ENCODE data around the gene SPATA20. TPM values are rescaled to one million over a fixed set of nuclear protein-coding genes. Genes with fewer than 3 reads are reported as not detected.

Gene SPATA20
- total and polyA plus RNA-seq, 2 of the 13 experiments (the other 11 are each of a cell fraction or from before 2014, with no cell fraction given): 36.1 to 64.8 TPM

DNA sequence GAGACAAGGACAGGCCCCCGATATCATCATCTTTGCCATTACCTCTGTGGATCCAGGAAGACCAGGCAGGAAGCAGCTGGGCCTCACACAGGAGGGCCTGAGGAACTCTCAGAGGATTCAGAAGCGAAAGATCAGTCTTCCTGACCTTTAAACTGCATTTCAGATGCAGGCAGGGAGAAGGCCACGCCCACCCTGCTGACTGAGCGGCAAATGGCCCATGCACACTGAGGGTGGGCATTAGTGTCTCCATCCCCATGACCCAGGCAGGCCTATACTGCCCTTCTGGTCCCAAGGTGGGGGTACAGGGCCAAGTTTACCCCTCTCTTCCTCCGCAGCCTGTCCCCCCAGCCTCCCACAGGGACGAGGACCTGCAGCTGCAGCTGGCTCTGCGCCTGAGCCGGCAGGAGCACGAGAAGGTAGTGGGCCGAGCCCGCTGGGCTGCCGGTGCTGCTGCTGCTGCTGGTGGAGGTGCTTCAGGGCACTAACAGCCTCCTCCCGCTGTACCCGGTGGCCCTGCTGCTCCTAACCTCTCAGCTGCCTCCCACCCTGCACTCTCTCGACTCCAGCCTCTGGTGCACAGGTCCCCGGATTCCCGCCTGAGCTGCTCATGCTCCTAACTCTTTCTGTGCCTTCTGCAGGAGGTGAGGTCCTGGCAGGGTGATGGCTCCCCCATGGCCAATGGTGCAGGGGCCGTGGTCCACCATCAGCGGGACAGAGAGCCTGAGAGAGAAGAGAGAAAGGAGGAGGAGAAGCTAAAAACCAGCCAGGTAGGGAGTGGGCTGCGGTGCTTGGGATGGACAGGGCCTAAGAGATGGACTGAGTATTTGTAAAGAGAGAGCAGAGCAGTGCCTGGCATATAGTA lies 8.2 kb upstream of the SPATA20 start (continued):
- TF ChIP-seq, protein P1, sequence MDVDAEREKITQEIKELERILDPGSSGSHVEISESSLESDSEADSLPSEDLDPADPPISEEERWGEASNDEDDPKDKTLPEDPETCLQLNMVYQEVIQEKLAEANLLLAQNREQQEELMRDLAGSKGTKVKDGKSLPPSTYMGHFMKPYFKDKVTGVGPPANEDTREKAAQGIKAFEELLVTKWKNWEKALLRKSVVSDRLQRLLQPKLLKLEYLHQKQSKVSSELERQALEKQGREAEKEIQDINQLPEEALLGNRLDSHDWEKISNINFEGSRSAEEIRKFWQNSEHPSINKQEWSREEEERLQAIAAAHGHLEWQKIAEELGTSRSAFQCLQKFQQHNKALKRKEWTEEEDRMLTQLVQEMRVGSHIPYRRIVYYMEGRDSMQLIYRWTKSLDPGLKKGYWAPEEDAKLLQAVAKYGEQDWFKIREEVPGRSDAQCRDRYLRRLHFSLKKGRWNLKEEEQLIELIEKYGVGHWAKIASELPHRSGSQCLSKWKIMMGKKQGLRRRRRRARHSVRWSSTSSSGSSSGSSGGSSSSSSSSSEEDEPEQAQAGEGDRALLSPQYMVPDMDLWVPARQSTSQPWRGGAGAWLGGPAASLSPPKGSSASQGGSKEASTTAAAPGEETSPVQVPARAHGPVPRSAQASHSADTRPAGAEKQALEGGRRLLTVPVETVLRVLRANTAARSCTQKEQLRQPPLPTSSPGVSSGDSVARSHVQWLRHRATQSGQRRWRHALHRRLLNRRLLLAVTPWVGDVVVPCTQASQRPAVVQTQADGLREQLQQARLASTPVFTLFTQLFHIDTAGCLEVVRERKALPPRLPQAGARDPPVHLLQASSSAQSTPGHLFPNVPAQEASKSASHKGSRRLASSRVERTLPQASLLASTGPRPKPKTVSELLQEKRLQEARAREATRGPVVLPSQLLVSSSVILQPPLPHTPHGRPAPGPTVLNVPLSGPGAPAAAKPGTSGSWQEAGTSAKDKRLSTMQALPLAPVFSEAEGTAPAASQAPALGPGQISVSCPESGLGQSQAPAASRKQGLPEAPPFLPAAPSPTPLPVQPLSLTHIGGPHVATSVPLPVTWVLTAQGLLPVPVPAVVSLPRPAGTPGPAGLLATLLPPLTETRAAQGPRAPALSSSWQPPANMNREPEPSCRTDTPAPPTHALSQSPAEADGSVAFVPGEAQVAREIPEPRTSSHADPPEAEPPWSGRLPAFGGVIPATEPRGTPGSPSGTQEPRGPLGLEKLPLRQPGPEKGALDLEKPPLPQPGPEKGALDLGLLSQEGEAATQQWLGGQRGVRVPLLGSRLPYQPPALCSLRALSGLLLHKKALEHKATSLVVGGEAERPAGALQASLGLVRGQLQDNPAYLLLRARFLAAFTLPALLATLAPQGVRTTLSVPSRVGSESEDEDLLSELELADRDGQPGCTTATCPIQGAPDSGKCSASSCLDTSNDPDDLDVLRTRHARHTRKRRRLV (CRISPR knock-in tag; IDR thresholded peaks at IDR 0.05): no peak
- 0 out of 2 replicates have a peak, but pooled peaks have one; percentile 7 for TF ChIP-seq ZNF383 (CRISPR knock-in tag; IDR thresholded peaks at IDR 0.05; ENCODE audit: borderline replicate concordance)
- no peak for TF ChIP-seq ZFP82 (CRISPR knock-in tag; IDR thresholded peaks at IDR 0.05; ENCODE audit: borderline replicate concordance)
- TF ChIP-seq, protein P2, sequence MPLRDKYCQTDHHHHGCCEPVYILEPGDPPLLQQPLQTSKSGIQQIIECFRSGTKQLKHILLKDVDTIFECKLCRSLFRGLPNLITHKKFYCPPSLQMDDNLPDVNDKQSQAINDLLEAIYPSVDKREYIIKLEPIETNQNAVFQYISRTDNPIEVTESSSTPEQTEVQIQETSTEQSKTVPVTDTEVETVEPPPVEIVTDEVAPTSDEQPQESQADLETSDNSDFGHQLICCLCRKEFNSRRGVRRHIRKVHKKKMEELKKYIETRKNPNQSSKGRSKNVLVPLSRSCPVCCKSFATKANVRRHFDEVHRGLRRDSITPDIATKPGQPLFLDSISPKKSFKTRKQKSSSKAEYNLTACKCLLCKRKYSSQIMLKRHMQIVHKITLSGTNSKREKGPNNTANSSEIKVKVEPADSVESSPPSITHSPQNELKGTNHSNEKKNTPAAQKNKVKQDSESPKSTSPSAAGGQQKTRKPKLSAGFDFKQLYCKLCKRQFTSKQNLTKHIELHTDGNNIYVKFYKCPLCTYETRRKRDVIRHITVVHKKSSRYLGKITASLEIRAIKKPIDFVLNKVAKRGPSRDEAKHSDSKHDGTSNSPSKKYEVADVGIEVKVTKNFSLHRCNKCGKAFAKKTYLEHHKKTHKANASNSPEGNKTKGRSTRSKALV (CRISPR knock-in tag; IDR thresholded peaks at IDR 0.05): no peak
- TF ChIP-seq ZKSCAN8 (CRISPR knock-in tag; IDR thresholded peaks at IDR 0.05; ENCODE audit: borderline replicate concordance): no peak
- TF ChIP-seq NR2F2 (IDR thresholded peaks at IDR 0.05; ENCODE audit: borderline replicate concordance, low read depth): no peak; the same call in 1 of the 2 replicates
- TF ChIP-seq, protein P3, sequence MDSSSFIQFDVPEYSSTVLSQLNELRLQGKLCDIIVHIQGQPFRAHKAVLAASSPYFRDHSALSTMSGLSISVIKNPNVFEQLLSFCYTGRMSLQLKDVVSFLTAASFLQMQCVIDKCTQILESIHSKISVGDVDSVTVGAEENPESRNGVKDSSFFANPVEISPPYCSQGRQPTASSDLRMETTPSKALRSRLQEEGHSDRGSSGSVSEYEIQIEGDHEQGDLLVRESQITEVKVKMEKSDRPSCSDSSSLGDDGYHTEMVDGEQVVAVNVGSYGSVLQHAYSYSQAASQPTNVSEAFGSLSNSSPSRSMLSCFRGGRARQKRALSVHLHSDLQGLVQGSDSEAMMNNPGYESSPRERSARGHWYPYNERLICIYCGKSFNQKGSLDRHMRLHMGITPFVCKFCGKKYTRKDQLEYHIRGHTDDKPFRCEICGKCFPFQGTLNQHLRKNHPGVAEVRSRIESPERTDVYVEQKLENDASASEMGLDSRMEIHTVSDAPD (CRISPR knock-in tag; IDR thresholded peaks at IDR 0.05): no peak
- TF ChIP-seq EZH2 (conservative IDR thresholded peaks at IDR 0.05; ENCODE audit: low read depth, low read length): no peak
- TF ChIP-seq, protein P4, sequence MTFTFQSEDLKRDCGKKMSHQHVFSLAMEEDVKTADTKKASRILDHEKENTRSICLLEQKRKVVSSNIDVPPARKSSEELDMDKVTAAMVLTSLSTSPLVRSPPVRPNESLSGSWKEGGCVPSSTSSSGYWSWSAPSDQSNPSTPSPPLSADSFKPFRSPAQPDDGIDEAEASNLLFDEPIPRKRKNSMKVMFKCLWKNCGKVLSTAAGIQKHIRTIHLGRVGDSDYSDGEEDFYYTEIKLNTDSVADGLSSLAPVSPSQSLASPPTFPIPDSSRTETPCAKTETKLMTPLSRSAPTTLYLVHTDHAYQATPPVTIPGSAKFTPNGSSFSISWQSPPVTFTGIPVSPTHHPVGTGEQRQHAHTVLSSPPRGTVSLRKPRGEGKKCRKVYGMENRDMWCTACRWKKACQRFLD (CRISPR knock-in tag; IDR thresholded peaks at IDR 0.05; ENCODE audit: borderline replicate concordance): no peak
- no peak for TF ChIP-seq ZNF121 (CRISPR knock-in tag; IDR thresholded peaks at IDR 0.05)
- TF ChIP-seq ZC3H13 (CRISPR knock-in tag; IDR thresholded peaks at IDR 0.05): 0 out of 2 replicates have a peak, but pooled peaks have one; percentile 50
- TF ChIP-seq JUND (CRISPR knock-in tag; IDR thresholded peaks at IDR 0.05): no peak
- TF ChIP-seq ZNF841 (CRISPR knock-in tag; IDR thresholded peaks at IDR 0.05; ENCODE audit: borderline replicate concordance): no peak
- TF ChIP-seq SMARCE1 (IDR thresholded peaks at IDR 0.05; ENCODE audit: borderline replicate concordance): no peak
- peak; percentile 52 for TF ChIP-seq GABPB1 (CRISPR knock-in tag; IDR thresholded peaks at IDR 0.05)
- no peak for TF ChIP-seq NR3C1 (CRISPR knock-in tag; IDR thresholded peaks at IDR 0.05)
- TF ChIP-seq, protein P5, sequence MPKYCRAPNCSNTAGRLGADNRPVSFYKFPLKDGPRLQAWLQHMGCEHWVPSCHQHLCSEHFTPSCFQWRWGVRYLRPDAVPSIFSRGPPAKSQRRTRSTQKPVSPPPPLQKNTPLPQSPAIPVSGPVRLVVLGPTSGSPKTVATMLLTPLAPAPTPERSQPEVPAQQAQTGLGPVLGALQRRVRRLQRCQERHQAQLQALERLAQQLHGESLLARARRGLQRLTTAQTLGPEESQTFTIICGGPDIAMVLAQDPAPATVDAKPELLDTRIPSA (CRISPR knock-in tag; IDR thresholded peaks at IDR 0.05; ENCODE audit: borderline replicate concordance): no peak
- no peak for TF ChIP-seq ZNF34 (CRISPR knock-in tag; IDR thresholded peaks at IDR 0.05; ENCODE audit: borderline replicate concordance)

Measured in HepG2 (cell line).